CD4-positive, alpha-beta T cell treated with Interleukin-6 at 100 ng/mL for 8 hours (primary cell): Measurements from ENCODE around the gene GBGT1.

Experiments used
- DNase-seq: peaks from one replicate; pipeline ENCODE4 v3.0.0-alpha.2; 2020; ENCODE audit warnings: mixed read lengths, low spot score

The GBGT1 gene

GRCh38 chr9:133162861-133163503, 732 bp downstream of the GBGT1 start:
- no peak for DNase-seq

- no peak for DNase-seq
These were observed 2.2 kb downstream of the GBGT1 start for GRCh38 chr9:133161547-133161950.

DNA sequence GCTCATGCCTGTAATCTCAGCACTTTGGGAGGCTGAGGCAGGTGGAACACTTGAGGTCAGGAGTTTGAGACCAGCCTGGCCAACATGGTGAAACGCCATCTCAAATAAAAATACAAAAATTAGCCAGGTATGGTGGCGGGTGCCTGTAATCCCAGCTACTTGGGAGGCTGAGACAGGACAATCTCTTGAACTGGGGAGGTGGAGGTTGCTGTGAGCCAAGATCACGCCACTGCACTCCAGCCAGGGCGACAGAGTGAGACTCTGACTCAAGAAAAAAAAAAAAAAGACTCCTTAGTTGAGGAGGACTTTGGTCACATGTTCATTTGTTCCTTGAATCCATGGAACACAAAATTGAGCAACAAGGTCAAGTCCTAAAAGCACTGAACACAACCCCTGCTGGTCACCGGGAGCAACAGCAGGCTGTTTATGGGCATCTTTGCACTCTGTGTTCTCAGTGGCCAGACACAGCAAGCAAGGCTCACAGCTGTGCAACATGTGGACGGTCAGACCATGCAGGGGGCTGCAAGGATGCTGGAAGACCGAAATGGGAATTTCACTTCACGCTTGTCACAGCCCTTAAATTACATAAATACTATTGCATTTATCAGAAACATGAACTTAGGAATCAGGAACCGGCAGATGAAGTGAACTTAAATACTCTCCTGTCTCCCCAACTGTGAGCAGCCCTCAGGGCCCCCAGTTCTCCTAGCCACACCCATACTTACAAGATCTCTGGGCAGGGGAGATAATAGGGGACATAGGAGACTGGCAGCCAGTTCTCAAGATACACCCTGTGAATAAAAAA, 2.8 kb downstream of the GBGT1 start:
- DNase-seq, result peak; percentile 51

- no peak for DNase-seq
These were observed 5.0 kb downstream of the GBGT1 start for GRCh38 chr9:133158695-133159094.

GRCh38 chr9:133155156-133155555, 8.6 kb downstream of the GBGT1 start:
- no peak for DNase-seq

DNA sequence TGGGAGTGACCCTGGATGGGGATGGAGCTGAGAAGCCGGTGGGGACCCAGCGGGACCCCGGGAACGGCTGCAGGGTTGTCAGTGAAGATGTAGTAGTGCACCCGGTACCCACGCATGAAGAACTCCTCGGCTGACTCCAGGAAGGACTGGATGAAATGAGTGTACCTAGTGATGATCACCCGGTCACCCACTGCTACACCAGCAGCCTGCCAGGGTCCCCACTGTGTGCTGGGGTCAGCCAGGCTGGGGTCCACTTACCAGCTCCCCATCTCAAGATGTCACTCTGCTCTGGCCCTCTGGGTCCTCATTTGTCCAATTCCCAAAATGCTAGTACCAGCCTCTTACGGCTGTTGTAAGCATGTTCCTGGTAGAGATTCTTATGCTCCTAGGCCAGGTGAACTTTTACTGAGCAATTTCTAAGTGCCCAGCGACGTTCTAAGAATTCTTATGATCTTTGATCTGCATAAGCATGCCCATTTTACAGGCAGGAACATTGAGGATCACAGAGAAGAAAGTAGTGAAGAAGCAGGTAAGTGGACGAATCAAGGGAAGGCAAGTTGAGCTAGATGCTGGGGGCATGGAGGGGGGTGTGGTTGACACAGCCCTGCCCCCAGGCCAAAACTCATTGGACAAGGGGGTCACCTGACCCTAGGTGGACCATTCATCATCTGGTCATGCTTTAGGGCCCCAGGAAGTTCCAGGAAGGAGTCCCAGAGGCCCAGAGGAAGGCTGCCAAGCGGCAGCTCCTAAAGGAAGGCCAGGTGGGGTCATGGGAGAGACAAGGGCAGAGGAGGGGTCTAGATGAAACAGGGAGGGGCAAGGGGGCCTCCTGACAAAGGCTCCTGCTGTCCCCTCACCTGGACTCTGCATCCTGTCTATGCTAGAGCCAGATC, 9.4 kb downstream of the GBGT1 start:
- DNase-seq, result no peak

GRCh38 chr9:133153227-133154096, 10.3 kb downstream of the GBGT1 start:
- no peak for DNase-seq

DNA sequence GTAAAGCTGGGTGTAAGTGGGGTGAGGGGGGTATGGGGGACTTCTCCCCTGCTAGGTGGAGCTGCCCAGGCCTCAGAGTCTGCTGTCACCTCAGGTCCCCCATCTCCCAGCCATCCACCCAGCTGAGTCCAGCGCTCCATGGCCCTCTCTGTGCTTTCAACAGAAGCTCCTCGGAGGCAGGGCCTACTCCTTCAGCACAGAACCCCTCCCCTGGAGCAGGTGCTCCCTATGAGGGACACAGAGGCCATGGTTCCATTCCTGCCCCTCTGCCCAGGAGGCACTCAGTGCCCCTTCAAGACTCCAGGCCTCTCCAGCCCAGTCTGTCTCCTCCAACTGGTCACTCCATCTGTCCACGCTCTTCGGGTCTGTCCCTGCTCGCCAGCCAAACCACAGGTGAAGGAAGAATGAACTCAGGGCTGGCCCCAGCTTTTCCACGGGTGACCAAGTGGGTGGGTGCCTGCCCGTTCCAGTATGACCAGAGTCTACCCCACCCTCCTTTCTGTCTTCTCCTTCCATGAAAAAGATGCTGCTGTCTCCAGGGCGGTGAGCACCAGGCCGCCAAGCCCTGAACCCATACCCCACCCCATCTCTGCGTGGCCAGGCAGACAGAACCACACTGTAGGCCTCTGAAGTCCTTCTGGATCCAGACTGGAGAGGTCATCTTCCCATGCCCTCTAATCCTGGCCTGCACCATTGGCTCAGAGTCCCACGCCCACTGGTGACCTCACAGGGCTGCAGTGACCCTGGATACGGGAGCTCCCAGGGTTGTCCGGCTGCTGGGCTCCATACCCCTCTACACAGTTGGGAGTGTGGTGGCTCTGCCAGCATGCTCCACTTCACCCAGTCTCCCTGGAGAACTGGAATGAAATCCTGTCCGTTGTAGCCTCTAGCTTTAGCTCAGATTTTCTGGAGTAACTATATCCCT, 11.9 kb downstream of the GBGT1 start:
- no peak for DNase-seq

GRCh38 chr9:133151041-133151440, 12.7 kb downstream of the GBGT1 start:
- no peak for DNase-seq

- DNase-seq, result peak; percentile 79
These were observed 14.3 kb downstream of the GBGT1 start for GRCh38 chr9:133149130-133150015.

GRCh38 chr9:133148199-133149129, 15.2 kb downstream of the GBGT1 start:
- DNase-seq, result peak; percentile 61

GRCh38 chr9:133147412-133148198, 16.1 kb downstream of the GBGT1 start:
- peak; percentile 82 for DNase-seq

DNA sequence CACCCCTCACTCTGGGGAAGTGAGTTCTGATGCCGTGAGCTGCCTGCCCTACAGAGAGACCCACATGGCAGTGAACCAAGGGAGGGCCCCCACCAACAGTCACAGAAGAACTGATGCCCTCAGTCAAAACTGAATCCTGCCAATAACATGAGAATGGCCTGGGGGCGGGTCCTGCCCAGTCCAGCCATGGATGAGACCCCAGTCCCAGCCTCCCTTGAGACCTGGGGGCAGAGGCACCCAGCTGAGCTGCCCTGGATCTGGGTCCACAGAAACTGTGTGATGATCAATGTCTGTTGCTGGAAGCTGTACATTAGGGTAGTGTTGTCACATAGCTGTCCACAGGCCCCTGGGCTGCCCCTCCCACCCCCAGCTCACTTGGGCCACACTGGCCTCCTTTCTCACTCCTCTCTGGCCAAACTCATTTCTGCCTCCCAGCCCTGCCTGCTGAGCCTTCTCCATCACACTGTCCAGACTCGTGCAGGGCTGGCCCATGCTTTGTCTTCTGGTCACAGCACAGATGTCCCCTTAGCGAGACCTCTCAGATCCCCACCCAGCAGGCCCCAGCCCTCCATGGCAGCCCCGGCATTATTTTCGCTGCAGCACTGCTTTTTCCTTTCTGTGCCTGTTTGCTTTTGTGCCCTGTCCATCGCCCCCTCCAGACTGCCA, 16.8 kb downstream of the GBGT1 start:
- DNase-seq, result no peak

DNA sequence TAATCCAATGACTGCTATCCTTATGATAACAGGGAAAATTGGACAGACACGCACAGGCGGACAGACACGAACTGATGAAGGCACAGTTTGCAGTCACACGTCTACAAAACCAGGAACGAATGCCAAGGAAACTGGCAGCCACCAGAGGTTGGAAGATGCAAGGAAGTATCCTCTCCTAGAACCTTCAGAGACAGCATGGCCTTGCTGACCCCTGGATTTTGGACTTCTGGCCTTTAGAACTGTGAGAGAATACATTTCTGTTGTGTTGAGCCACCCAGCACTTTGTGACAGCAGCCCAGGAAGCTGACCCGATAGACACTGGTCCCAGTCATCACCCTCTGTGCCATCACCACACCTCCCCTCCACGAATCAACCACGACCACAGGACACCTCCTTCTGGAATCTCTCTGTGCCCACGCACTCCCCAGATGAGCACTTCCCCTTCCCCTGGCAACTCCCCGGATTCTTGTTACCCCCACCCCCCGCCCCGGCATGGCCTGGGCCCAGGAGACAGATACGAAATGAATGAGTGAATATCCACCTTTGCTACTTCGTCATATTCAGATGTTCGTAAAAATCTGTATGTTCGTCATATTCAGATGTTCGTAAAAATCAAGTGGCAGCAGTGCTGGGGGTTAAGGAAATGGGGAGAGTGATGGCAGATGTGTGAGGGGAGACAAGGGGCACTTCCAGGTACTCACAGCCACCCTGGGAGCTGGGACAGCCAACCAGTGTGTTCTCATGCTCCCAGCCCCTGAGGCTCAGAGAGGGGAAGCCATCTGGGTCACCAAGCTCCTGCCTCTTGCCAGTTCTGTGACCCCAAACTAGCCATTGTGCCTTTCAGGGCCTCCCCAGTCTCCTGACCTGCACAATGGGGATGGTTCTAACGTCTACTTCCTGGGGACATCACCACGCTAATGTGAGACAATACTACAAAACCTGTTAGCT, 18.5 kb downstream of the GBGT1 start:
- DNase-seq, result no peak

GRCh38 chr9:133144142-133144903, 19.4 kb downstream of the GBGT1 start:
- DNase-seq, result peak; percentile 95
